Measurements from ENCODE around the gene YJEFN3.

DNA sequence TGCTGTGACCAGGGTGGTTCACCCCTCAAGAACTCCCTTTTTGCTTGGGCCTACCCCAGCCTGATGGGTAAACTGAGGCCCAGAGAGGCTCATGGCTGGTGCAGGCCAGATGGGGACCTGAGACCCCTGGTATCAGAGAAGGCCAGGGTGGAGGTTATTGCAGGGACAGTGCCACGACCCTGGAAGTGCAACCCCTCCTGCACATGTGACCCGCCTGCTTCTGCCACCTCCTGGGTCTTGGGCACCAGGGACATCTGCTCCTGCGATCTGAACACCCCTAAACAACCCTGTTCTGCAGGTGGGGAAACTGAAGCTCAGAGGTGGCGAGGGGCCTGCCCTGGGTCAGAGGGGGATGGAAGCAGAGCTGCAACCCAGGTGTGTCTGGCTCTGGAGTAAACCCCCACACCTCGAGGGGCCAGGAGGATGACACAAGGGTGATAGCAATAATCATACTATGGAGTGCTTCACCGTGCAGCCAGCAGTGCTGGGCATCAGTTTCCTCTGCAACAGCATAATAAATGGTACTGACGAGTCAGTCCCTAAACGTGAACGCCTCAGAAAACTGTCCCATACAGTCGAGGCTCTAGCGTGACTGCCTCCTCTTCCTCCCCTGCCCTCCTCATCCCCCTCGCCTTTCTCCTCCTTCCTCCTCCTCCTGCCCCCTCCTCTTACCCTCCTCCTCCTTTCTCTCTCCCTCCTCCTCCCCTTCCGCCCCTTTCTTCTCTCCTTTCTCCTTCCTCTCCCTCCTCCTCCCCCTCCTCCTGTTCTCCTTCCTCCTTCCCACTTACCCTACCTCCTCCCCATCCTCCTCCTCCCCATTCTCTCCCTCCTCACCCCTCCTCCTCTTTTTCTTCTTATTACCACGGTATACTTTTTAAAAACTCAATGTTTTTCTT lies 4.3 kb downstream of the YJEFN3 start:
- no peak for TF ChIP-seq CTCF (IDR thresholded peaks at IDR 0.05; ENCODE audit: low read depth, low read length)
- no peak for TF ChIP-seq POLR2A (IDR thresholded peaks at IDR 0.05; ENCODE audit: extremely low read depth, insufficient read length)
- TF ChIP-seq, protein P1, sequence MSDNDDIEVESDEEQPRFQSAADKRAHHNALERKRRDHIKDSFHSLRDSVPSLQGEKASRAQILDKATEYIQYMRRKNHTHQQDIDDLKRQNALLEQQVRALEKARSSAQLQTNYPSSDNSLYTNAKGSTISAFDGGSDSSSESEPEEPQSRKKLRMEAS (IDR thresholded peaks at IDR 0.05; ENCODE audit: low read depth, low read length), result no peak
- TF ChIP-seq MYC (IDR thresholded peaks at IDR 0.05; ENCODE audit: low read depth, low read length), result no peak

Data from NB4 (cell line).